Activated CD4-positive, alpha-beta T cell treated with anti-CD3 and anti-CD28 coated beads, Interleukin-2, amount 50 U/mL, for 4 hours (primary cell): ENCODE data around the gene SH3BP2.

ENCODE experiments used
- DNase-seq, 2 experiments: peaks; one replicate each; pipeline ENCODE4 v3.0.0-alpha.2; 2020

SH3BP2 gene, protein sequence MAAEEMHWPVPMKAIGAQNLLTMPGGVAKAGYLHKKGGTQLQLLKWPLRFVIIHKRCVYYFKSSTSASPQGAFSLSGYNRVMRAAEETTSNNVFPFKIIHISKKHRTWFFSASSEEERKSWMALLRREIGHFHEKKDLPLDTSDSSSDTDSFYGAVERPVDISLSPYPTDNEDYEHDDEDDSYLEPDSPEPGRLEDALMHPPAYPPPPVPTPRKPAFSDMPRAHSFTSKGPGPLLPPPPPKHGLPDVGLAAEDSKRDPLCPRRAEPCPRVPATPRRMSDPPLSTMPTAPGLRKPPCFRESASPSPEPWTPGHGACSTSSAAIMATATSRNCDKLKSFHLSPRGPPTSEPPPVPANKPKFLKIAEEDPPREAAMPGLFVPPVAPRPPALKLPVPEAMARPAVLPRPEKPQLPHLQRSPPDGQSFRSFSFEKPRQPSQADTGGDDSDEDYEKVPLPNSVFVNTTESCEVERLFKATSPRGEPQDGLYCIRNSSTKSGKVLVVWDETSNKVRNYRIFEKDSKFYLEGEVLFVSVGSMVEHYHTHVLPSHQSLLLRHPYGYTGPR

DNA sequence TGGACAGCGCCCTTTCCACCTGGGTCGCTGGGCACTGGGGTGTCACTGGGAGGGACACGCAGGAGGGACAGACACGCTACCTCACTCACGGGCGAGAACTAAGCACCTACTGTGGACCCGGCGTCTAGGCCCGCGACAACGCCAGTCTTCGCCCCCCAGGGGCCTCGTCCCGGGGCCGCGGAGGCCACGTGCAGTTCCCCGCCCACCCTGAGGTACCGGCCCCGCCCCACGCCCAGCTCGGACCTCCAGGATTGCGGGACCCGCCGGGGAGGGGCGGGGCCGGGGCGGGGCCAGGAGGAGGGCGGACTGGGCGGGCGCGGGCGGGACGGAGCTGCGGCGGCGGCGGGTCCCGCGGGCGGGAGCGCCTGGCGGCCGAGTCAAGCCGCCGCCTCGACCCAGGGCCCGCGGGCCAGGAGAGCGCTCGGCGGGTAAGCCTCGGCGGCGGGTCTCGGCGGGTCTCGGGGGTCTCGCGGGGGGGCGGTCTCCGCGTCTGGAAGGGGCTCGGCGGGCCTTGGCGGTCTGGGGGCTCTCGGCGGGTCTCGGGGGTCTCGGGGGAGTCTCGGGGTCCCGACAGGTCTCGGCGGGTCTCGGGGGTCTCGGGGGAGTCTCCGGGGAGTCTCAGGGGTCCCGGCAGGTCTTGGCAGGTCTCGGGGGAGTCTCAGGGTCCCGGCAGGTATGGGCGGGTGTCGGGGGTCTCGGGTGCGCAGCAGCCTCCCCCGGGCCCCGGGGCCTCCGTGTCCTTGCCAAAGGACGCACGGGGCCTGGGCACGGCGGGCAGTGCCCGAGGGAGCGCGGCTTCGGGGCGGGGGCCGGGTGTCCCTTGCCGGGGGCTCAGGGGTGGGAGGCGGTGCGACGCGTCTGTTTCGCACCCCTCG, at the start of gene SH3BP2:
TSS of gene SH3BP2 (plus strand) at position 375 of the 875 bp plus-strand sequence. CDS start 27,533 bp downstream, outside the sequence.
- DNase-seq: peak in 1 of 2 experiments; percentile 45

DNA sequence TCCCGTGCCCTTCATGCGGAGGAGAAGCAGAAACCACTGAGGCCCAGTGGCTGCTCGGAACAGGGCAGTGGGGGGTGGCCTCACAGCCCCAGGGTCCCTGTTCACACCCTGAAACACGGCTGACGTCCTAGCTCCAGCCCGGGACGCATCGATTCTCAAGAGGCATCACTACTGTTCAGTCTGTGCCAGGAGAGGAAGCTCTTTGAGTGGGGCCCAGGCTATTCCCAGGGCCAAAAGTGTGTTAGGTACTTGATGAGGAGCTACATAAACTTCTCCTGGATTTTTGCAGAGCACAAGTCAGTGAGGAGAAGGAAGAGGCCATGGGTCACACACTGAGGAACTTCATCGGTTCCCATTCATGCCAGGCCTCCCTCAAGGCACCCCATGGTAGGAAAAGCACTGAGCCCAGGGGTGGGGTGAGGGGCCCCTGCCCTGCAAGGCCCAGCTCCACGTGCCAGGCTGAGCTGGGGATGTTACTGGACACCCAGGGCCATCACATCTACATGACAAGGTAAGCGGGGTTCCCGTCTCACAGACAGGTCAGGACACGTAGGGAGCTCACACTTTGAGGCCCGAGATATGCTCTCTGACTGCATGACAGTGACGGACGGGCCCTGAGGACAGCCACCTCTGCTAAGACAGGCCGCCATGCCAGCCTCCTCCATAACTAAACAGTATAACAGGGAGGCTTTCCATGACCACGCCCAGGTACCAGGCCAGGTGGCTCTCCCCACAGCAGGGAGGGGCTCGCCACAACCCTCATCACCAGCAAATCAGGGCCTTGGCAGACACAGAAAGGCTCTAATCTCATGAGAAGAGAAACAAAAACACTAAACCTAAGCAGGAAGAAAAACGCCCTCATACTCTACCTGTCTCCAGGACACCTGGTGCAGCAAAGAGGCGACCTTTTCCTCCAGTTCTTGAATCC, 49.1 kb upstream of the SH3BP2 start:
- no peak for DNase-seq

DNA sequence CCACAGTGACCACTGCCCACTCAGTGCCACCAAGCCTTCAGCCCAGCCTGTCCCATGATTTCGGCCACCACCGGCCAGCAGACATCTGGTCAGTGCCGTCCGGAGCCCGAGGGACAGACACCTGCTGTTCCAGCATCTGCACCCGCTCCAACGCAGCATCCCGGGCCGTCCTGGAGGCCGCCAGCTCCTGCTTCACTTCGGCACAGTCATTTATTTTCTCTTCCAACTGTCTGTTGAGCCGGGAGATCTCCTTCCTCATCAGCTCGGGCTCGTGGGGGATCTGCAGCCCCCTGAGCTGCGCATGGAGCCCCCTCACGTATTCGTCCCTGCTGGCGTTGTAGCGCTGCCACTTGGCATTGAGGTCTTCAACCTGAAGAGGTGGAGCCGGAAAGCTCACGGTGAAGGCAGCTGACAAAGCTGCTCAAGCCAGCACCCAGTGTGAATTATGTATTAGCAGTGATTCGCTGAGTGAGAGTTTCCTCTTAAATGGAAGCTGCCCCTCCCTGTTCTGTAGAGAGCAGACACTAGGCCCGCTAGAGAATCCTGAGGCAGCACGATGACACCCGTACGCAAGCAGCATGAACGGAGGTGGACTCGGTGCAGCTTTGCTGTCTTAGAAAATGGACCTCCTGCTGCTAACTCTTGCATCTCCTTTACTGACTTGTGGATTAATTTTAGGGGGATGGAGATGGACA, 48.2 kb upstream of the SH3BP2 start:
- DNase-seq: no peak

DNA sequence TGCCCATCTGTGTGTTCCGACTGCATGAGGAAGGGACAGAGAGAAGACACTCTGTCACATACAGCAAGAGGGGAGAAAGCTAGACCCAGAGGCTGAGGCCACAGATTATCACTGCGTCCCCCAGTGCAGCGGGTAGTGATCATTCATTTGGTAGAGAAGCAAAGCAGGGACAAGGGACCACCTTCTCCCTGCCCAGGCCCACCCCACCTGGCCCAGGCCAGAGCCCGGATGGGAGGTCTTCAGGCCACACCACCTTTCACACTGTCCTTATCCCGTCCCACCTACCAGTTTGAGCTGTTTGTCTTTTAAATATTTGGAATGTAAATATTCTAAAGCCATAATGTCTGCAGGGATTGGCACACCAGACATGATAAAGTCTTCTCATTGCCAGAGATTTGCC, 47.4 kb upstream of the SH3BP2 start:
- no peak for DNase-seq

DNA sequence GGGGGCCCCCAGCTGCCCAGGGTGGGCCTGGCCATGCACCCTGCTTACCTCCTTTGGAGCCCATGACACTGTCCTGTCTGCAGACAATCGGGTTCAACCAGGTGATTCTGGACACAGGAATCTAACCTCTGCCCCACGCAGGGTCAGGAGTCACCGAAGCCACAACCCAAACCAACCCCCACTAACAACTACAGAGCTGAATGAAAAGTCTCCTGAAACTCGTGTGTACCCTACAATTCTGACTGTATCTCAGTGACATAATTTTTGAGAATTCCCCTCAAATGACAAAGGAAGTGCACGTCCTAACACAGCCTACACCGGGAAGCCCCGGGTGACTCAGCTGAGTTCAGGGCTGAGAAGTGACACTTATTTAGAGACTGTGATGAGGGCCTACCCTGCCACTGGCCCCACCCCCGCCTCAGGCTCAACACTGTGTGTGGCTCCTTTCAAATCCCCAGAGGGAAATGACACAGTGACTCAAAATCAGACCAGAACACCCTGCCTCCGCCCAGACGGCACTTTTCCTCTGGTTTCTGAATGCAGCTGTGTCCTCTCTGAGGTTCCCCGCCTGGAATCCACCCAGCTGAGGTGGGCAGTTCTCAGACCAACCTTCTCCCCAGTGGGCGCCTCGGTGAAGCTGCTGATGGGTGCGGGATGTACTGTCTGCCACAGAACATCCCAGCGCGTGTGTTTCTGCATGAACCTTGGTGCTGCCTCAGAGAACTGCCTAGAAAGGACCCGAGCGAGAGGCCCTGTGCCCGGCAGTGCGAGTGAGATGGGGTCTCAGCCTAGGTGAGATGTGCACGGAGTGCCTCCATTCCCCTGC, 46.7 kb upstream of the SH3BP2 start:
- DNase-seq: peak; percentile 91 to 92

DNA sequence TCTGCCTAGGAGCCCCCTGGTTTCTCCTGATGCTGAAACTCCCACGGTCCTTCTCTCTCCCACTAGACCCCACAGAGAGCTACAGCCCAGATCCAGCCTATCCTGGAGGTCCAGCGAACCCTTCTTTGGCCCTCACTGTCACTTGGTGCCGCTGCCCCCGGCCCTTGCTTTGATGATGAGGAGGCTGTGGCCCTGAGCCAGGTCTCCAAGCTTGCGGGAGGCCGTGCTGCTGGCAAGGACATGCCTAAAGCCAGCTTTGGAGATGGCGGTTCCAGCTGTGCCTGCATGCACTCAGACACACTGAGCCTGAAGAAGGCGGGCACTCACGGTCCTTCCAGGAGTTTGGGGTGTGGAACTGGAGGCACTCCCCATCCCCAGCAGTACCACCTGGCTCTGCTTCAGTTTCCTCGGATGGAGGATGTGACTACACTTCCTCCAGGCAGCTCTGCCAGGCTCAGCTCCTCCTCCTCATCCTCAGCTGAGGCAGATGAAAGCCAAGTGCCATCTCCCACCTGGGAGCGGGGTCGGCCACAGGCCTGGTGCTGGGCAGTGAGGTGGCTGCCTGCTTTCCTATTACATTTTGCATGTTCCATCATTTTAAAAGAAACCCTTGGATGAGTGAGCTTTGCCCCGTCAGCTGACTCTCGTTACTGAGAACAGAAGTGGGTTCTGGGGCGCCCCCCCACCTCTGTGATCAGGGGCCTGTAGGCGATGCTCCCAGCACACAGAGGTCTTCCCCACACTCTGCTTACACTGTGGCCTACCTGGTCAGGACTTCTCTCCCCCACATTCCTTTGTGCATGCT, 45.8 kb upstream of the SH3BP2 start:
- DNase-seq: no peak

DNA sequence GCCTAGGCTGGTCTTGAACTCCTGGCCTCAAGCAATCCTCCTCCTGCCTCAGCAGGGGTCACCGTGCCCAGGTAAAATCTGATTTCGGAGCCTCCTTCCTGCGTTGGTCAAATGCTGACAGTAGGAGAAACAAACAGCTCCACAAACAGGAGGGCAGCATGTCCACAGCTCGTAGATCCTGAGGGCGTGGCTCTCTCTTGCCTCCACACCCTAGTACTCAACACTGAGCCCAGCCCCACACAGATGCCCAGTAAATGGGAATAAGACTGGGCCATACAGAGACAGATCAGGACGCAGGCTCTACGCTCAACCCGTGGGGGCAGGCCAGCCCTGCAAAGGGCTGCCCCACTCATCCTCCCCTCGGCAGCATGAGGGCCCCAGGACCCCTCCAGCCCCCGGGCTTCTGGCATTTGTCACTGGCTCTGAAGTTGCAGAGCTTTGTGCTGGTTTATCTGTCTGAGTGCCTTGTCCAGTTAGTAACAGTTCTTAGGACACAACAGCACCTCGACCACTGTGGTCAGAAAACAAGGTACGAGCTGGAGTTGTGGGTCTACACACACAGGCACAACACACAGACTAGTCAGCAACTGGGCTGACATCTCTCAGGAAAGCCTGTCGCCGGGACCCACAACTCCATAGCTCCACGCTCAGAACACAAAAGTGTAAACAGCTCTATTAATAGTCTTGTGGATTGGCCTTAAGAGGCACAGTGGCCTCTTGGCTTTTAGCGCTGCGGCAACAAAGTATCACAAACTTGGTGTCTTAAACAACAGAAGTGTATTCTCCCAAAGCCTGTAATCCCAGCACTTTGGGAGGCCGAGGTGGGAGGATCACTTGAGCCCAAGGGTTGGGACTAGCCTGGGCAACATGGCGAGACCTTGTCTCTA, 41.9 kb upstream of the SH3BP2 start:
- no peak for DNase-seq

DNA sequence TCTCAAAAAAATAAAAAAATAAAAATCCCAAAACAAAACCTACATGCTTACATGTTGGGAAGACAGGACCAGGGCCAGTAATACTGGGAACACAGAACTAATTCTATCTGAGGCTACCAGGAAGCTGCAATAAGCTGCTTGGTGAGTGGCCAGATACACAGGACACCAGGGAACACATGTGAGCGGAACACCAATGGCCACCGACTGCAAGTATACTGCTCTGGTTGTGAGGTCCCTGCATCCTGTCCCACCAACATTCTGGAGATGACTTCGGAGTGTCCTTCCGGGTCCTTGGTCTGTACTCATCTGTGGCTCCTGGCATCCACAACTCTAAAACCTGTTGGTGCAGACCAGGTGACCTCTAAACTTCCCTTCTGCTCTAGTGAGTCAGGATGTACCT, 39.4 kb upstream of the SH3BP2 start:
- no peak for DNase-seq

DNA sequence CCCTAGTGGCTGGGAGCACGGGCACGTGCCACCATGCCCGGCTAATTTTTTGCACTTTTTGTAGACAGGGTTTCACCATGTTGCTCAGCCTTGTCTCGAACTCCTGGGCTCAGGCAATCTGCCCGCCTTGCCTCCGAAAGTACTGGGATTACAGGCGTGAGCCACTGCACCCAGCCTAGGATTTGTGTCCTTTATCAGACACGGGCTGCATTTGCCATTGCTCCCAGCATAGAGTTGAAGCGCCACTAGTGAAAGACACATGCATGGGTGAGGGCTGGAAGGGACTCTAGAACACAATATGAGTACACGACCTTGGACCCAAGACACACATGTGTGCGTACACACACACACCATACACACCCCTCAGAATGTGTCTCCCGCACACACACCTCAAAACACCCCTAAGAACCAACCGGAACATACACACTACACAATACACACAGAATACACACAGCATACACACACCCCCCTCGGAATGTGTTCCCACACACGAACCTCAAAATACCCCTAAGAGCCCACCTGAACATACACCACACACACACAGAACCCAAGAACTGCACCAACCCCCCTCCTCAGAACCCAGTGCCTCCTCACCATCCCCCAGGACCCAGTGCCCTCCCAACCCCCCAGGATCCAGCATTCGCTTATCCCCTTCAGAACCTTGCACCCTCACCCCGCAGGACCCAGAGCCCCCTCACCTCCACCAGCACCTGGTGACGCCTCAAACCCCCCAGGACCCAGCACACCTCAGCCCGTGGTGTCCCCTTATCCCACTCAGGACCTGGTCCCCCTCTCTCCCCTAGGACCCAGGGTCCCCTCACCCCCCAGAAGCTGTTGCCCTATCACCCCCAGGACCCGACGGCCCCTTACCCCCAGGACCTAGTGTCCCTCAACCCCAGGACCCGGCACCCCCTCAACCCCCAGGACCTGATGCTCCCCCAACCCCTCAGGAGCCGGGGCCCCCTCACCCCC, 37.8 kb upstream of the SH3BP2 start:
- DNase-seq: no peak

DNA sequence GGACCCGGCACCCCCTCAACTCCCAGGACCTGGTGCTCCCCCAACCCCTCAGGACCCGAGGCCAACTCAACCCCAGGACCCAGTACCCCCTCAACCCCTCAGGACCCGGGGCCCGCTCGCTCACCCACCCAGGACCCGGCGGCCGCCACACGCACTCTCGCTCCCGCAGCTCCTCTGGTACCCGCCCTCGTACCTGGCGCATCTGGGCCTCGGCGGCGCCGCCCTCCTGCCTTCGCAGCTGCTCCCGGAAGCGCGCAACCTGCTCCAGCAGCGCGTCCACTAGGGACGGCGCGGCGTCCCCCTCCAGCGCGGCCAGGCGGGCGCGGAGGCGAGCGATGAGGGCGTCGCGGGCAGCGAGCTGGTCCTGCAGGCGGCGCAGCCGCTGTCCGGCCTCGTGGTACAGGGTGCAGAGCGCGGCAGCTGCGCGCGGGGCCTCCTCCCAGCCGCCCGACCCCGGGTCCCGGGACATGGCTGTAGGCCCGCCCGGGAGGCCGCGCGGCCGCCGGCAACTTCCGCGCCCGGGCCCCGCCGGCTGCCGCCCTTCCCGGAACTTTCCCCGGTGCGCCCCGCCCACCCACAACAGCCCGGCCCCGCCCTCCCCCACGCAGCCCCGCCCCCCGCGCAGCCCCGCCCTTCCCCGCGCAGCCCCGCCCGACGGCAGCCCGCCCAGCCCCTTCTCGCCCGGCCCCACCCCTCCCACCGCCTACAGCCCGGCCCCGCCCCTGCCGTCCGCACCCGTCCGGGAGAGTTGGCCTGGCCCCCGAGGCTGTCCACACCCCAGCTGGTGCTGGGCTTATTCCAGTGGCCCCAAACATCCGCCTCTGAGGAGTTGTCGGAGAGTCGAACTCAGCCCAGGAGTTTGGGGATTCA, 36.8 kb upstream of the SH3BP2 start, which contains the start of gene TNIP2:
TSS of gene TNIP2 (minus strand) at position 516 of the 870 bp plus-strand sequence. CDS start at position 469, 47 bp downstream.
- DNase-seq: peak; percentile 68 to 69

DNA sequence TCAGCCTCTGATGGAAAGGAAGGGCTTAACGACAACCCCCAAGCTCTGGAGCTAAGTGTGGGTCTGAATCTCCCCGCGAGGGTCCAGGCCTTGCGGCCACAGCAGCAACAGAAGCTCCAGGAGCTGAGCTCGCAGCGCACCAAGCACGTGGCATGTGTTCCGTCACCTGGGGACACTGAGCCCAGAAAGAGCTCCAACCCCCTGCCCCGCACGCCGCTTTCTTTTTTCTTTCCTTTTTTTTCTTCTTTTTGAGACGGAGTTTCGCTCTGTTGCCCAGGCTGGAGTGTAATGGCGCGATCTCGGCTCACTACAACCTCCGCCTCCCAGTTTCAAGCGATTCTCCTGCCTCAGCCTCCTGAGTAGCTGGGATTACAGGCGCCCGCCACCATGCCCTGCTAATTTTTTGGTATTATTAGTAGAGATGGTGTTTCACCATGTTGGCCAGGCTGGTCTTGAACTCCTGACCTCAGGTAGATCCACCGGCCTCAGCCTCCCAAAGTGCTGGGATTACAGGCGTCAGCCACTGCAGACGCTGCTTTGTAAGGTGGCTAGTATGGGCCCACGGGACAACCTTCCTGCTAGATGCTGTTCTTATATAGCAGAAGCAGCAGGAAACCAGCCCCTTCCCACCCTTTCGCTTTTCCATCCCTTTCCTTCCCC, 36.1 kb upstream of the SH3BP2 start:
- no peak for DNase-seq

DNA sequence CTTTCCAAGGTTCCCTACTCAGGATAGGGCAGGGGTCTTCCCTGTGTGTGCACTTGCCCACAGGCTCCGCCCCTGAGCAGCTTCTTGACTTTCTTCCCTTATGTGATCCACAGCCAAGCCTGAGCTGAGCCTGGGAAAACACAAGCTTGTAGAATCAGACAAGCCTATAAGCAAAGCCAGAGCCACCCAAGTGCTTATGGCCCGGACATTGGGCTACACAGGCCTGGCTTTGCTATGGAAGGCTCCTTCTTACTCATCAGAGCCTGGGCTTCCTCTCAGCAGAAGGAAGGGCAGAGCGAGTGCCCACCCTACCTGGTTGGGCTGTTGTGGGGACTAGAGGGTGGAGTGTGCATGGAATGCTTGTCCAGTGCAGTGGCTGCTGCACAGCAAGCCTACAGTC, 35.5 kb upstream of the SH3BP2 start:
- DNase-seq: no peak

DNA sequence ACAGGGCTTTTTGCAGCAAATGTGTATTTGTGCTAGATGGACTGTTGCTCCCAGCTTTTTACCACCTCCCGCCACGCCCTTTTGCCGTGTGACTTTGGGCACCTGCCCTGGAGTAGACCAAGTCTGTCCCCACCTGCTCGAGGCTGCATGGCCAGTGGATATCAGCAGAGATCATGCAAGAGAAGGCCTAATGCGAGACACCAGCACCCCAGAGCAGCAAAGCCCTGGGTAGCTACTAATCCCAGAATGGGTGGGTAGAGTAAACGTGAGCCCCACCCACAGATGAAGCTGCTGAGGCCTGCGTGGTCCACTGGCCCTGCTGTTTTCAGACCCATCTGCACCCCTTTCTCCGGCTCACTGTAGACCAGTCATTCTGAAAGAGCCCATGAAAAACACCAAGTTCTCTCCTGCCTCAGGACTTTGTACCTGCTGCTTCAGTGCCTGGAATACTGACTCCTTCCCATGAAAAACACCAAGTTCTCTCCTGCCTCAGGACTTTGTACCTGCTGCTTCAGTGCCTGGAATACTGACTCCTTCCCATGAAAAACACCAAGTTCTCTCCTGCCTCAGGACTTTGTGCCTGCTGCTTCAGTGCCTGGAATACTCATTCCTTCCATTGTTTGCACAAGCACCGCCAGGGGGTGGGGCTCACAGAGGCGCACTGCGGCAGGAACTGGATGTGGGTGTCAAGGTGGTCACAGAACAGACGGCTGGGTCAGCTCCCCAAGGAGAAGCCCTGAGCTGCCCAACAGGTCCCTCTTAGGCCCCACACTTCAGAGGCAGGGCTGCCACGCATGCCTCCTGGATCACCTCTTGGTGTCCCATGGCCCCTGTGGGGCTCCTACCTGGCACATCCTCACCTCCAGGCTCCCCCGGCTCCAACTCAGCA, 31.6 kb upstream of the SH3BP2 start:
- no peak for DNase-seq

DNA sequence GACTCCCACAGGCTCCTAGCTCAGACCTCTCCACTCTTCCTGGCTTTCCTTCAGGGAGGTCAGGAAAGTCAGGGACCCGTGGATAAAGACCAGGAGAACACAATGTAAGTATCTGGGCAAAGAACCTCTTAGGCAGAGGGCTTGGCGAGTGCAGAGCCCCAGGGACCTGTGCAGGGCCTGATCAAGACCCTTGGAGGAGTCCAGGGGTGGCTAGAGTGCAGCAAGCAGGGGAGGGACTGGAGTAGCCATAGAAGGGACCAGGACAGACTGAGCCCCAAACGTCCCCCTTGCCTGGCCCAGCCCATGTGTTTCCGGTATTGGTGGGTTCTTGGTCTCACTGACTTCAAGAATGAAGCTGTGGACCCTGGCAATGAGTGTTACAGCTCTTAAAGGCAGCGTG, 30.8 kb upstream of the SH3BP2 start:
- DNase-seq: no peak
